HepG2 (cell line): ENCODE measurements around the gene PARP16. TPM values are rescaled to one million over a fixed set of nuclear protein-coding genes. Genes with fewer than 3 reads are reported as not detected.

Source experiments
- FIP1L1 ChIP-seq: fragments of 200-400 bp; formaldehyde crosslinking; IDR thresholded peaks from 2 replicates; pipeline ENCODE4 v1.6.1; 2018; ENCODE audit warnings: low read depth, mild to moderate bottlenecking, low read length, moderate library complexity, borderline replicate concordance; ENCODE audit not compliant: insufficient read depth
- GZF1 ChIP-seq: sonication (generic); formaldehyde crosslinking; IDR thresholded peaks from 2 replicates; pipeline ENCODE4 v1.5.1; 2020; ENCODE audit warnings: mild to moderate bottlenecking, missing genetic modification reagents
- MYC ChIP-seq: sonication (generic); formaldehyde crosslinking; IDR thresholded peaks from 2 replicates; pipeline ENCODE4 v1.9.0; 2021; ENCODE audit warnings: missing genetic modification reagents, borderline replicate concordance
- MYPOP ChIP-seq: sonication (generic); formaldehyde crosslinking; IDR thresholded peaks from 2 replicates; pipeline ENCODE4 v1.8.1; 2023; ENCODE audit warnings: mild to moderate bottlenecking, moderate library complexity, missing genetic modification reagents
- REL ChIP-seq: sonication (generic); formaldehyde crosslinking; conservative IDR thresholded peaks from 2 replicates; pipeline ENCODE4 v1.8.0; 2022; ENCODE audit warnings: mild to moderate bottlenecking, missing genetic modification reagents, moderate library complexity
- RERE ChIP-seq: IDR thresholded peaks from 2 replicates; pipeline ENCODE4 v1.6.1; 2016; ENCODE audit warnings: low read depth, missing genetic modification reagents, missing compliant biosample characterization
- SNAPC4 ChIP-seq: sonication (generic); formaldehyde crosslinking; IDR thresholded peaks from 2 replicates; pipeline ENCODE4 v1.4.0; 2020; ENCODE audit warnings: mild to moderate bottlenecking, missing genetic modification reagents
- SRSF1 ChIP-seq: fragments of 200-400 bp; formaldehyde crosslinking; optimal IDR thresholded peaks from 2 replicates; pipeline ENCODE3; 2017; ENCODE audit warnings: mild to moderate bottlenecking, low read depth, low read length, moderate library complexity
- YEATS2 ChIP-seq: sonication (generic); formaldehyde crosslinking; IDR thresholded peaks from 2 replicates; pipeline ENCODE4 v1.4.0; 2020; ENCODE audit warnings: missing genetic modification reagents, borderline replicate concordance
- ZBTB38 ChIP-seq: sonication (generic); formaldehyde crosslinking; IDR thresholded peaks from 2 replicates; pipeline ENCODE4 v1.5.1; 2020; ENCODE audit warnings: mild to moderate bottlenecking, missing genetic modification reagents
- ZBTB49 ChIP-seq: sonication (generic); formaldehyde crosslinking; IDR thresholded peaks from 2 replicates; pipeline ENCODE4 v1.4.0; 2020; ENCODE audit warnings: missing genetic modification reagents, borderline replicate concordance
- ZFX ChIP-seq: sonication (generic); formaldehyde crosslinking; IDR thresholded peaks from 2 replicates; pipeline ENCODE4 v1.4.0; 2020; ENCODE audit warnings: mild to moderate bottlenecking, low read depth, missing genetic modification reagents, moderate library complexity
- ZNF616 ChIP-seq: sonication (generic); formaldehyde crosslinking; IDR thresholded peaks from 2 replicates; pipeline ENCODE4 v1.5.0; 2020; ENCODE audit warnings: low read depth, mild to moderate bottlenecking, missing genetic modification reagents
- polyA plus RNA-seq, 8 experiments: library from polyadenylated mRNA; depleted of rRNA in 3 of 8; stranded (reverse) in 7 of 8; unstranded in 1 of 8; fragments of >200 nt; fragmentation: Illumina TruSeq in 4 of 8; extraction: Trizol in 4 of 8; gene quantifications; 2 replicates each; pipeline versions ENCODE4 v1.2.1 to v1.2.3, GENCODE V29; 2011 to 2016; ENCODE audit warnings: low read depth in 4 of 8, missing spikeins in 1 of 8, mixed read lengths in 1 of 8; ENCODE audit not compliant: insufficient read depth in 1 of 8
- total RNA-seq, 5 experiments: library from RNA; depleted of rRNA; stranded (reverse); fragments of >200 nt; fragmentation: Illumina TruSeq; extraction: Trizol; gene quantifications; 2 replicates each; pipeline ENCODE4 v1.2.3, GENCODE V29; 2016; ENCODE audit warnings: low read depth in 1 of 5

PARP16 gene
- total and polyA plus RNA-seq, 2 of the 13 experiments (the other 11 are each of a cell fraction or from before 2014, with no cell fraction given) = 6.8 to 7.6 TPM

- TF ChIP-seq RERE (CRISPR knock-in tag) = no peak
- no peak for TF ChIP-seq ZBTB49
- peak; percentile 96 for TF ChIP-seq ZFX (CRISPR knock-in tag)
- no peak for TF ChIP-seq YEATS2 (CRISPR knock-in tag)
- no peak for TF ChIP-seq FIP1L1
- peak; percentile 87 for TF ChIP-seq MYC (CRISPR knock-in tag)
- peak; percentile 55; the same call in 1 of the 2 replicates for TF ChIP-seq MYPOP (CRISPR knock-in tag)
- peak; percentile 69; the same call in 1 of the 2 replicates for TF ChIP-seq ZNF616 (CRISPR knock-in tag)
- no peak for TF ChIP-seq SRSF1
- TF ChIP-seq REL = no peak; the same call in 1 of the 2 replicates
- TF ChIP-seq ZBTB38 (CRISPR knock-in tag) = peak; percentile 82; the same call in 1 of the 2 replicates
- no peak for TF ChIP-seq SNAPC4 (CRISPR knock-in tag)
- TF ChIP-seq GZF1 (CRISPR knock-in tag) = no peak
These were observed at the start of gene PARP16 (continued) for GRCh38 chr15:65286704-65287519.
